ENCODE results near the gene CNTN1.

DNA sequence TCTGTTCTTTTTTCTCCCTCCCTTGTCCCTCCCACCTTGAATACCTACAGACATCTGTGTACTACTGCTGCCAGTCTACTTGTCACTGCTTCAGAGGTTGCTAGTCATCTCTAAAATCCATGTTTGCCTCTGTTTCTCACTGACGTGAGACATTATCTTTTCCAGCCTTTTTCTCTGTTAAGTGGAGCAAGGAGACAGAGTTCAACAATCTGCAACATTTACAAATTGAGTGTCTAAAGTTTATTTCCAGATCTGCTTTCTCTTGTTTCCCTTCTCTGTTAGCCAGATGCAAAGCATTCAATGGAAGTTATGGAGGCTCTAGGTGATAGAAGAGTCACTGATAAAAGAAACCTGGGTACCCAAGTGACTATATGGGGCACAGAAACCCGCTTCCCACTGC is 47.5 kb upstream of the CNTN1 start:
- no peak for TF ChIP-seq POLR2AphosphoS5 (IDR thresholded peaks at IDR 0.05)
- TF ChIP-seq, protein P1, sequence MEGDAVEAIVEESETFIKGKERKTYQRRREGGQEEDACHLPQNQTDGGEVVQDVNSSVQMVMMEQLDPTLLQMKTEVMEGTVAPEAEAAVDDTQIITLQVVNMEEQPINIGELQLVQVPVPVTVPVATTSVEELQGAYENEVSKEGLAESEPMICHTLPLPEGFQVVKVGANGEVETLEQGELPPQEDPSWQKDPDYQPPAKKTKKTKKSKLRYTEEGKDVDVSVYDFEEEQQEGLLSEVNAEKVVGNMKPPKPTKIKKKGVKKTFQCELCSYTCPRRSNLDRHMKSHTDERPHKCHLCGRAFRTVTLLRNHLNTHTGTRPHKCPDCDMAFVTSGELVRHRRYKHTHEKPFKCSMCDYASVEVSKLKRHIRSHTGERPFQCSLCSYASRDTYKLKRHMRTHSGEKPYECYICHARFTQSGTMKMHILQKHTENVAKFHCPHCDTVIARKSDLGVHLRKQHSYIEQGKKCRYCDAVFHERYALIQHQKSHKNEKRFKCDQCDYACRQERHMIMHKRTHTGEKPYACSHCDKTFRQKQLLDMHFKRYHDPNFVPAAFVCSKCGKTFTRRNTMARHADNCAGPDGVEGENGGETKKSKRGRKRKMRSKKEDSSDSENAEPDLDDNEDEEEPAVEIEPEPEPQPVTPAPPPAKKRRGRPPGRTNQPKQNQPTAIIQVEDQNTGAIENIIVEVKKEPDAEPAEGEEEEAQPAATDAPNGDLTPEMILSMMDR (IDR thresholded peaks at IDR 0.05), result no peak
- TF ChIP-seq POLR2A (IDR thresholded peaks at IDR 0.05), result no peak

All from prostate gland (tissue), 2 donors.